HEK293T (cell line): ENCODE results near the gene NEBL.

Experiments used
- ARNT ChIP-seq: fragments of 450-650 bp; IDR thresholded peaks from 2 replicates; pipeline ENCODE4 v1.6.1; 2017; ENCODE audit warnings: mild to moderate bottlenecking
- ELF4 ChIP-seq: fragments of 450-650 bp; IDR thresholded peaks from 2 replicates; pipeline ENCODE4 v1.6.1; 2017; ENCODE audit warnings: antibody characterized with exemption
- FOXA1 ChIP-seq: fragments of 450-650 bp; IDR thresholded peaks from 2 replicates; pipeline ENCODE4 v1.6.1; 2016; ENCODE audit warnings: mild to moderate bottlenecking
- FOXK2 ChIP-seq: fragments of 450-650 bp; IDR thresholded peaks from 2 replicates; pipeline ENCODE4 v1.6.1; 2016; ENCODE audit warnings: mild to moderate bottlenecking
- FOXM1 ChIP-seq: fragments of 450-650 bp; IDR thresholded peaks from 2 replicates; pipeline ENCODE4 v1.6.1; 2017; ENCODE audit warnings: mild to moderate bottlenecking, borderline replicate concordance
- HDGF ChIP-seq: fragments of 450-650 bp; IDR thresholded peaks from 2 replicates; pipeline ENCODE4 v1.6.1; 2017; ENCODE audit warnings: antibody characterized with exemption, borderline replicate concordance
- L3MBTL2 ChIP-seq: fragments of 450-650 bp; conservative IDR thresholded peaks from 2 replicates; pipeline ENCODE4 v1.6.1; 2016; ENCODE audit warnings: mild to moderate bottlenecking
- NFRKB ChIP-seq: fragments of 450-650 bp; IDR thresholded peaks from 2 replicates; pipeline ENCODE4 v1.6.1; 2016; ENCODE audit warnings: mild to moderate bottlenecking, moderate library complexity
- SP1 ChIP-seq: fragments of 450-650 bp; IDR thresholded peaks from 2 replicates; pipeline ENCODE4 v1.6.1; 2017
- ZNF384 ChIP-seq: fragments of 450-650 bp; IDR thresholded peaks from 2 replicates; pipeline ENCODE4 v1.6.1; 2016
- TF ChIP-seq, protein P1 (sequence below): fragments of 450-650 bp; IDR thresholded peaks from 2 replicates; pipeline ENCODE4 v1.6.1; 2016

GRCh38 chr10:20898866-20899535, 1.9 kb upstream of the NEBL start:
- TF ChIP-seq ARNT (no peak), SP1 (no peak), FOXM1 (no peak), FOXA1 (no peak), ZNF384 (no peak), HDGF (no peak), FOXK2 (no peak), L3MBTL2 (no peak), ELF4 (no peak), NFRKB (no peak)
- TF ChIP-seq, protein P1, sequence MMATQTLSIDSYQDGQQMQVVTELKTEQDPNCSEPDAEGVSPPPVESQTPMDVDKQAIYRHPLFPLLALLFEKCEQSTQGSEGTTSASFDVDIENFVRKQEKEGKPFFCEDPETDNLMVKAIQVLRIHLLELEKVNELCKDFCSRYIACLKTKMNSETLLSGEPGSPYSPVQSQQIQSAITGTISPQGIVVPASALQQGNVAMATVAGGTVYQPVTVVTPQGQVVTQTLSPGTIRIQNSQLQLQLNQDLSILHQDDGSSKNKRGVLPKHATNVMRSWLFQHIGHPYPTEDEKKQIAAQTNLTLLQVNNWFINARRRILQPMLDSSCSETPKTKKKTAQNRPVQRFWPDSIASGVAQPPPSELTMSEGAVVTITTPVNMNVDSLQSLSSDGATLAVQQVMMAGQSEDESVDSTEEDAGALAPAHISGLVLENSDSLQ: no peak
